Heart right ventricle (tissue), 16 donors: ENCODE results near the gene PCDHGC3. TPM values are rescaled to one million over a fixed set of nuclear protein-coding genes. Genes with fewer than 3 reads are reported as not detected.

ENCODE experiments used
- ATAC-seq, 8 donors: fragments of 200-7000 bp; cut with Tn5 transposase; one replicate each; pipeline ENCODE4 v1.9.1; 2020; ENCODE audit warnings: mild to moderate bottlenecking in 8 of 8, moderate library complexity in 8 of 8, moderate number of reproducible peaks in 1 of 8
- DNase-seq, 2 donors: peaks; one replicate each; pipeline ENCODE4 v3.0.0-alpha.2; 2020
- H3K27ac ChIP-seq, 10 donors: fragments of 200-600 bp; sonication (generic) in 2 of 10; one replicate each; pipeline versions ENCODE4 v1.5.0 to v1.8.0; 2020 to 2022; ENCODE audit warnings: mild to moderate bottlenecking in 3 of 10
- H3K27me3 ChIP-seq, 7 donors: fragments of 200-600 bp; one replicate each; pipeline ENCODE4 v1.8.0; 2021 to 2022; ENCODE audit warnings: mild to moderate bottlenecking in 2 of 7
- H3K36me3 ChIP-seq, 9 donors: fragments of 200-600 bp; sonication (generic) in 1 of 9; one replicate each; pipeline versions ENCODE4 v1.5.0 to v1.8.0; 2020 to 2022; ENCODE audit warnings: mild to moderate bottlenecking in 2 of 9
- H3K4me1 ChIP-seq, 9 donors: fragments of 200-600 bp; sonication (generic) in 1 of 9; one replicate each; pipeline versions ENCODE4 v1.5.0 to v1.8.0; 2020 to 2022; ENCODE audit warnings: mild to moderate bottlenecking in 4 of 9
- H3K4me3 ChIP-seq, 10 donors: fragments of 200-600 bp; sonication (generic) in 2 of 10; one replicate each; pipeline versions ENCODE4 v1.5.0 to v1.8.0; 2020 to 2022; ENCODE audit warnings: mild to moderate bottlenecking in 7 of 10, moderate library complexity in 2 of 10
- H3K9me3 ChIP-seq, 11 donors: fragments of 200-600 bp in 10 of 11; sonication (generic) in 2 of 11; one replicate each; pipeline versions ENCODE4 v1.5.0 to v1.8.0; 2013 to 2022; ENCODE audit warnings: mild to moderate bottlenecking in 2 of 11, control low read depth in 1 of 11, moderate library complexity in 1 of 11
- WGBS, 2 donors: extraction: QIAGEN DNeasy Blood & Tissue Kit; methylation state at CpG; one replicate each; pipeline ENCODE4 v1.1.7; 2013; ENCODE audit warnings: inconsistent platforms in 1 of 2; 5-methylcytosine and 5-hydroxymethylcytosine counted together
- intact Hi-C, 10 donors: fragments of 100-400 bp; cut with DNase I; formaldehyde crosslinking; loops; one replicate each; pipeline versions ENCODE4 v1.11.1 to v1.14.2; 2022
- polyA plus RNA-seq, 2 donors: library from polyadenylated mRNA; stranded (reverse); fragments of 200-250 nt; gene quantifications; one replicate each; pipeline ENCODE4 v1.2.3, GENCODE V29; 2013
- total RNA-seq, 10 donors: library from RNA; stranded (reverse); fragmentation: NEBNext Ultra II Directional in 3 of 10; extraction: Animal tissue kit (Norgen Biotek cat#: 25700) in 3 of 10; gene quantifications; one replicate each; pipeline versions ENCODE4 v1.2.1 to v1.2.4, GENCODE V29; 2021 to 2023
- TF ChIP-seq, protein P1 (sequence below), 9 donors: fragments of 200-600 bp; sonication (generic) in 2 of 9; IDR thresholded peaks; one replicate each; pipeline versions ENCODE4 v1.5.0 to v1.8.0; 2021 to 2022; ENCODE audit warnings: antibody characterized with exemption in 9 of 9, mild to moderate bottlenecking in 5 of 9, moderate library complexity in 1 of 9
- donor health status: Arrhythmogenic right ventricular cardiomyopathy.
- donor health status: ischemic (EF 13 %, LVEDD 7.1; RV severe dilation, severe dysfunction).
- donor health status: healthy with polysubstance abuse.
- donor health status: DM: no; HTN: yes; CAD: no.
- donor health status: DM: no; HTN: no; CAD: no.
- donor health status: ischemic (EF 25% LVEDD 6.9; RV normal size, moderate dysfunction).
- donor health status: ischemic (EF 25% LVEDD 5.7; RV mildly dilated, moderate dysfunction).
- donor health status: healthy.
- donor health status: DM: yes; HTN: yes; CAD: no.
- donor health status: Ischemic cardiomyopathy.
- donor health status: ischemic (EF 35%, LVEDD 5.7; RV mildly dilated, moderate dysfunction).
- donor health status: nonischemic (EF 11% LVEDD 7.7; RV severe dilation, severe dysfunction).
- donor health status: DM: yes; HTN: yes; CAD: no.
- donor health status: PGD.
- donor health status: ischemic (EF 29% LVEDD 5.4; RV normal size, mild dysfunction).
- donor health status: nonischemic (EF 23%, LVEDD 6.1; RV moderate dilation, normal function).

Gene PCDHGC3
- total and polyA plus RNA-seq, 12 donors: 12.8 to 48.6 (median 16.0) TPM

DNA sequence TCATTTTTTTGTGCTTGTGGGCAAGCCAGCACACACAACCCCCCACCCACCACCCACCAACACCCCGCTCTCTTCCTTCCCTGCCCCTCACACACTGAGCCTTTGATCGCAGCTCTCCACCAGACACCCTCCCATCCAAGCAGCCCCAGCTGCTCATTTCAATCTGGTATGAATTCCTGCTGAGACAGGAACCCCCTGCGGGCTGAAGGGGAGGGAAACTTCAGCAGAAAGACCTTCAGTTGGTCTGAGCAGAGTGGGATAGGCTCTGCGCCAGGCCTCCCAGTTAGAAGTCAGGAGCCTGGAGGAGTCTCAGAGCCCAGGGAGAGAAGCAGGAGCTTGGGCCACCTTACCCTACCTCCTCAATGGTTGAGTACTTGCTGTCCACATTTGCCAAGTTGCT, 20.3 kb downstream of the PCDHGC3 start:
- Histone ChIP-seq H3K9me3 (no peaks in the 10 kb centered on the region), H3K36me3 (peaks cover 0 to 74% (median 8%) of the 10 kb centered on the region in 9 donors), H3K4me3 (no peak overlapping the region), H3K27me3 (peaks cover 0 to 44% (median 0%) of the 10 kb centered on the region in 7 donors), H3K27ac (peak overlapping the region in 1 of 10 donors; percentile 26), H3K4me1 (peaks cover 9 to 39% (median 20%) of the 10 kb centered on the region in 9 donors)
- DNase-seq: no peak
- no peak for ATAC-seq
- TF ChIP-seq, protein P1, sequence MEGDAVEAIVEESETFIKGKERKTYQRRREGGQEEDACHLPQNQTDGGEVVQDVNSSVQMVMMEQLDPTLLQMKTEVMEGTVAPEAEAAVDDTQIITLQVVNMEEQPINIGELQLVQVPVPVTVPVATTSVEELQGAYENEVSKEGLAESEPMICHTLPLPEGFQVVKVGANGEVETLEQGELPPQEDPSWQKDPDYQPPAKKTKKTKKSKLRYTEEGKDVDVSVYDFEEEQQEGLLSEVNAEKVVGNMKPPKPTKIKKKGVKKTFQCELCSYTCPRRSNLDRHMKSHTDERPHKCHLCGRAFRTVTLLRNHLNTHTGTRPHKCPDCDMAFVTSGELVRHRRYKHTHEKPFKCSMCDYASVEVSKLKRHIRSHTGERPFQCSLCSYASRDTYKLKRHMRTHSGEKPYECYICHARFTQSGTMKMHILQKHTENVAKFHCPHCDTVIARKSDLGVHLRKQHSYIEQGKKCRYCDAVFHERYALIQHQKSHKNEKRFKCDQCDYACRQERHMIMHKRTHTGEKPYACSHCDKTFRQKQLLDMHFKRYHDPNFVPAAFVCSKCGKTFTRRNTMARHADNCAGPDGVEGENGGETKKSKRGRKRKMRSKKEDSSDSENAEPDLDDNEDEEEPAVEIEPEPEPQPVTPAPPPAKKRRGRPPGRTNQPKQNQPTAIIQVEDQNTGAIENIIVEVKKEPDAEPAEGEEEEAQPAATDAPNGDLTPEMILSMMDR (IDR thresholded peaks at IDR 0.05): no peak
- 80 to 83% methylated on average over 4 of the region's 4 CpGs for WGBS, 2 donors
- intact Hi-C loops: no loop called here

DNA sequence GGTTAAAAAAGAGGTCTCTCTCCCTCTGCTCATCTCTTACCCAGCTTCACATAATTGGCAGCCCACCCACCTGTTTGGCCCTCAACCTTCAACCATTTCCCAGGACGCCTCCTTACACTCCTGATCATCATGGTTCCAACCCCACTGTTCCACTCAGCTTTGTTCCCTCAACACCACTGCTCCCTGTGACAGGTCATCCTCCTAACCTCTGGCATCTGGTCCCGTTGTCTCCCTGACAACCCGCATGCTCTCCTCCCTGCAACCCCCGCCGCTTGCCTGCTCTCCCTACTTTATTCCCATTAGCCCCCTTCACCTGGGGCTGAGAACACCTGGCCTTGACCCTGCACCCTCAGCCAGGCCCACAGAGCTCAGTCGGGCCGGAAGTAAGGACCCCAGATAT, 26.0 kb downstream of the PCDHGC3 start:
- H3K9me3 ChIP-seq: no peaks in the 10 kb centered on the region
- DNase-seq: no peak
- WGBS, 2 donors: 81 to 87% methylated on average over 7 of the region's 7 CpGs
- ATAC-seq: no peak
- H3K27ac ChIP-seq: no peak overlapping the region
- peaks cover under 1 to 8% (median 5%) of the 10 kb centered on the region in 9 donors for H3K4me1 ChIP-seq
- peaks cover 0 to 84% (median 3%) of the 10 kb centered on the region in 9 donors for H3K36me3 ChIP-seq
- intact Hi-C loops: no loop called here
- no peak overlapping the region for H3K4me3 ChIP-seq
- TF ChIP-seq, protein P1 (IDR thresholded peaks at IDR 0.05): no peak
- no peaks in the 10 kb centered on the region for H3K27me3 ChIP-seq

DNA sequence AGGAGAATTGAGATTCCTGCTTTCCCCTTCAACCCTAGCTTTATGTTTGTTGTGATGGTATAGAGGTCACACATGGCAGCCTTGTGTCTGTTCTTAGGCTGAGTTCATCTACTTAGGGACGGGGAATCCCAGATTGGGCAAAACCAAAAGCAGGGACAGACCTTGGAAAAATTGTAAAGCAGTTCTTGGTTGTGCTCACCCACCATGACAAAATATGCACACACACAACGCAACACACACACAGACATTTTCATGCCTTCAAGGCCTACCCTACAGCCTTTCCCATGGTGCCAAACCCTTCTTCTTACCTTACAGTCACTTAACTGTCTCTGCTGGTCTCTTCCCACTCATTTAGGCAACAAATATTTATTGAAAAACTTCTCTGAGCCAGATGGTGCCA, 27.9 kb downstream of the PCDHGC3 start:
- Histone ChIP-seq H3K9me3 (no peaks in the 10 kb centered on the region), H3K4me3 (no peak overlapping the region), H3K27me3 (no peaks in the 10 kb centered on the region), H3K4me1 (peaks cover 16 to 28% (median 22%) of the 10 kb centered on the region in 9 donors), H3K36me3 (peaks cover 0 to 67% (median 3%) of the 10 kb centered on the region in 9 donors), H3K27ac (no peak overlapping the region)
- TF ChIP-seq, protein P1 (IDR thresholded peaks at IDR 0.05): no peak
- 98 to 100% methylated on average over 2 of the region's 2 CpGs for WGBS, 2 donors
- ATAC-seq (no peak), DNase-seq (no peak)
- intact Hi-C loops: no loop called here

DNA sequence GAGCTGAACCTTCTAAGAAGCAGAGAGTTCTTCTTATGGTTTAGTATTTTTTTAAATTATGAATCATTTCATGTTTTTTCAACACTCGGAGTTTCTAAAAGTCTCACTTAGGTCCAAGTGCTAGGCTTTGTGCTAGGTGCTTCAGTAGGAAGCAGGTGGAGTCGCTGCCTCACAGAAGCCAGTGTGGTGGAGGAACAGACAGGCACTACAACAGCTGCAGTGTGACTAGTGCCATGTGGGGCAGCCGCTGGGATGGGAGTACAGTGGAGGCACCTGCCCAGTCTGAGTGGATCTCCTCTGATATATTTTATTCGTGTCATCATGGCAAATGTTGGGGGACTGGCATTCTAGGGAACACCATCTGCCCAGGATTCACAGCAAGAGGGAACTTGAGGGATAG, 28.4 kb downstream of the PCDHGC3 start:
- no peaks in the 10 kb centered on the region for H3K27me3 ChIP-seq
- TF ChIP-seq, protein P1 (IDR thresholded peaks at IDR 0.05): no peak
- intact Hi-C loops: no loop called here
- DNase-seq: no peak
- no peaks in the 10 kb centered on the region for H3K9me3 ChIP-seq
- no peak overlapping the region for H3K4me3 ChIP-seq
- H3K36me3 ChIP-seq: peaks cover 0 to 67% (median 3%) of the 10 kb centered on the region in 9 donors
- H3K27ac ChIP-seq: no peak overlapping the region
- peaks cover 17 to 33% (median 26%) of the 10 kb centered on the region in 9 donors for H3K4me1 ChIP-seq
- 95 to 98% methylated on average over 4 of the region's 4 CpGs for WGBS, 2 donors
- no peak for ATAC-seq
